Ureter (tissue), 1 donor: ENCODE results near the gene KIAA1755. TPM values are rescaled to one million over a fixed set of nuclear protein-coding genes. Genes with fewer than 3 reads are reported as not detected.

ENCODE experiments used
- DNase-seq: peaks from one replicate; pipeline ENCODE4 v3.0.0-alpha.2; 2020; ENCODE audit warnings: low spot score
- total RNA-seq: library from RNA; stranded (reverse); gene quantifications from one replicate; pipeline ENCODE4 v1.2.4, GENCODE V29; 2023
- donor health status: DM: yes; HTN: yes; CAD: no.

Gene KIAA1755
- total RNA-seq, 1 donor from 2014 or later = 3.9 TPM

DNA sequence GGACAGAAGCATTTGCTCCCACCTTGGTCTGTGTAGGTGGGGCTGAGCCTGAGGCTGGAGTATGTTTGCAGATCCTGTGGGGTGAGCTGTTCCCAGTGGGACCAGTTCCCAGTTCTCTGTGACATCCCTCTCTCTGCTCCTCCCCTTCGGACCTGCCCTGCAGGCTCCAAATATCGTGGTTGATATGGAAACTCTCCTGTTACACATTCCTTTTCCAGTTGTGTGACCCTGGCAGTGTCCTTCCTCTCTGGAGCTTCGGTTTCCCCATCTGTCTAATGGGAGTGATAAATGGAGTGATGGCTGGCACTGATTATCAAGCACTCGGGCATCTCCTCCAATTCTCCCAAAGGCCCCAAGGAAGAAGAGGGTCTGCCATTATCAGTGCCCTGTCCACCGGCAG is 79.8 kb downstream of the KIAA1755 start:
- no peak for DNase-seq

DNA sequence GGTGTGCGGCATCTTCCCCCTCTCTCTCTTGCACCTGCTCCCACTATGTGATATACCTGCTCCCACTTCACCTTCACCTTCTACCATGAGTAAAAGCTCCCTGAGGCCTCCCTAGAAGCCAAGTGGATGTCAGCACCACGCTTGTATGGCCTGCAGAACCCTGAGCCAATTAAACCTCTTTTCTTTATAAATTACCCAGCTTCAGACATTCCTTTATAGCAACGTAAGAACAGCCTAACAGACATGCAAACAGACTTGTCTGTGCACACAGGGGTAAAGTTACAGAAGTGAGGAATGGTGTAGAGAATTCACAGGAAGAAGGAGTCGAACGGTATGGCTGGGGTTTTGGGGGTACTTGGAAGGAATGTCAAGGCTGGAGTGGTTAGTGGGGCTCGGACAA is 80.7 kb downstream of the KIAA1755 start:
- no peak for DNase-seq

DNA sequence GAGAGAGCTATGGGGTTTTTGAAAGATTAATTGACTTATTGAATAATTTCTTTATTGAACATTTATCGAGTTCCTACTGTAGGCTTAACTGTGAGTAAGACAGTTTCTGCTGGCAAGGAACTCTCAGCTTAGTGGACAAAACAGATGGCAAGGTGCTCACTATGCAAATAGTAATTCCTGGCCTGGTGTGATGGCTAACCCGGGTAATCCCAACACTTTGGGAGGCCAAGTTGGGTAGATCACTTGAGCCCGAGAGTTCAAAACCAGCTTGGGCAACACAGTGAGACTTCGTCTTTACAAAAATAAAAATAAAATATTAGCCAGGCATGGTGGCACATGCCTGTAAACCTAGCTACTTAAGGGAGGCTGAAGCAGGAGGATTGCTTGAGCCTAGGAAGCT is 82.0 kb downstream of the KIAA1755 start:
- DNase-seq = no peak

DNA sequence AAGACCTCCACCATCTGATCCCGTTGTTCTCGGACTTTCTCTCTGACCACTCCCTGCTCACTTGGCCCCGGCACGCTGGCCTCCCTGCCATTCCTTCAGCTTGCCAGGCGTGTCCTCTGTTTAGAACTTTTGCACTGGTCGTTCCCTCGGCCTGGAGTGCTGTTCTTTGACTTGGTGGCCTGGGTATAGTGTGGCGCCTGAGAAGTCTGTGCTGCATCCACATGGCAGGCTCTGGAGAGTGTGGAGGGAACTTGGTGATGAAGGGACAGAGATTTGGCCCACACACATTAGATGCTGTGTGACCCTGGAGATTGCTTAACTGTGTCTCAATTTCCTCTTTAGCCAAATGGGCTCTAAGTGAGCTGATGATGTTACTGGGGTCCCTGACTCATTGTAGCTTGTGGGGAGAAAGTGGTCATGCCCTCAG is 82.5 kb downstream of the KIAA1755 start:
- DNase-seq = no peak

DNA sequence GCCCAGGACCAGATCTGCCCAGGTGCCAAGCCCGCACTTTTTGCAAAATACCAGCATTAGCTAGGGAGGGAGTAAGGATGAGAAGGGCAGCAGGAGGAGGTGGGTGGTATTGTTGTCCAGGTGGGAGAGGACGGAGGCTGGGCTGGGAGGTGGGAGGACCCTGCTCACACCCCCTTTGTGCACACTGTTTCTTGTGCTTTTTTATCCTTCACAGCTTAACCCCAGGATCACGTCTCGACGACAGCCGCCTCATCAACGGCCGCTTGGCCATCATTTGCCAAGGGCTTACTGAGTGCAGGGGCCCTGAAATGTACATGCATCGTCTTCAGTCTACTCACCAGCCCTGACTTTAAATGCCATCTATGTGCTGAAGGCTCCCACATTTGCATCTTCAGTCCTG is 83.3 kb downstream of the KIAA1755 start:
- no peak for DNase-seq

DNA sequence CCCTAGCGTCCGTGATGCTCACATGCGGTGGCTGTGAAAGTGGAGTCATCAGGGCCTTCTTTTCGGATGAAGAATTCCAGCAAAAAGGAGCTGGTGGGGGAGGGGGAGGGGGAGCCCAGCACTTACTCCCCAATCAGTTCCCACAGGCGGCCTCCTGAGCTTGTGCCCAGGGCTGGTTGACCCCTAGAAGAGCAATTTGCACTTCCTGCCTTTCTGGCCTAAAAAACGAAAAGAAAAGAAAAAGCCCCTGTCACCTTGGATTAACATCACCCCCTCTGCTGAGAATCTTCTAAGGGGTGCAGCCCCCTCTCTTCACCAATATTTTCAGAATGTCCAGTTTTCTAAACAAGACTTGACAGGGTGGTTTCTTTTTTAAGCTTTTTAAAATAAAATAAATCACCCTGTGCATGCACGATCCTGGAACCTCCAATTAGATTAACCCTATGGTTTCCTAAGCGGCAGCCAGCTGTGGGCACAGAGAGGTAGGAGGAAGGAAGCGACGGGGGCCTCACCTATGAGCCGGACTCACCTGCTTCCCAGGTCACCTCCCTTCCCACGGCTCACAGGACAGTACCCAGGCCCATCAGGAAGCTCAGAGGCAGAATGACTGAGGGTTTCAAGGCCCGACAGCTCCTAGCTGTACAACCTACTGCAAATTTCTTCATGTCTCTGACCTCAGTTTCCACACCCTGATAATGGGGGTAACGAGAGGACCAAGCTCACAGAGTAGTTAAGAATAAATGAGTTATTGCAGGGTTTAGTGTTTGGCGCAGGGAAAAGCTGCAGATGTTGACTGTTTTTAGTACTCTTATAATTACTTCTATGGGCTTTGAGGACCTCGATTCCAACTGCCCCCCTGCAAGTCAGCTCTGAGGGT is 85.0 kb downstream of the KIAA1755 start:
- no peak for DNase-seq

DNA sequence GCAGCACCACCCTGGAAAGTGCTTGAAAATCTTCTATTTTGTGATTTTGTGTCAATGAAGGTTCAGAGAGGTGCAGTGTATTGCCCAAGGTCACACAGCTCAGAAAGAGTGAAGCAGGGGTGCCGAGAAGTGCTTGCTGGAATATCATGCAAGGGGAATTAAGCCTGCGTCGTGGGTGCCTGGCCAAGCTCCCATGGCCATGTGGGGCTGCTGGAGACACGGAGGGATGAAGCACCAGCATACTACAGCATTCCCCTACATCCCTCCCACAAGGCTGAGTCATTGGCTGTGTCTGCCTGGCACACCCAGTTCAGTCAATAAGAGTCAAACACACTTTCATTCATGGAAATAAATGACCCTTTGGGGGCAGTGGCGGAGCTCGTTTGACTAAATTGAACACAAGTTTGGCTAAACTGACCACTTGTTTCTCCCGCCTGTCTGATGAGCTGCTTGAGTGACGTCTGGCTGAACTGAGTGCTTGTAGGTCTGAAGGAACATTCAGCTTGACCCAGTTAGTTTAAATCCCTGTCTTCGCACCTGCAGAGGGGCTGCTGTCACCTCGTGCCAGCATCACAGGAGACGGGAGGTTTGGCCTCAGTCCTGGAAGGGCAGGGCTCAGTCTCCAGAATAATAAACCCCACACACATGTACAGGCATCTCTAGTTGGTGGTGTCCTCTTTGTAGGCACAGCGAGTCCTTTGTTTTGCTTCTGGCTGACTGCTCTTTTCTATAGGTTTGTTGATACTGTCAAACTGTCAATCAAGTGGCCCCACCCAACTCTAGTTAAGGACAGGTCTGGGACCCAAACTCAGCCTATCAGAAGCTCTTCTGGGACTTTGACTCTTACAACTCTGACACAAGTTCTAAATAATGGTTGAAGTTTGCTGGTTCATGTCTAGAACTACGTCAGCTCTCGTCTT is 87.0 kb downstream of the KIAA1755 start:
- no peak for DNase-seq

DNA sequence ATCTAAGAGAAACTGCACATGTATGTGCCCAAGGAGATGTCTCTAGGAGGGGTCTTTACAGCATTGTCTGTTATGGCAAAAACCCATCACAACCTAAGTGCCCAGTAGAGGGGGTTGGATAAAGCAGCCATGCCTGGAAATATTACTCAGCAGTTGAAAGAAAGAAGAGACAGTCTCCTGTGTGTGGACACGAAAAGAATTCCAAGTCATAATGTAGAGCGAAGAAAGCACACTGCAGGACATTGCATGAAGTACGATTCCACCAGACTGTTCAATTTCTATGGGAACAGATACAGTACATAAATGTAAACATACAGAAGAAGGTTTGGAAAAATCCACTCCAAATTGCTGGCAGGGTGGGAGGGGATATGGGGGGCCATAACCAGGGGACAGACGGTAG is 88.1 kb downstream of the KIAA1755 start:
- no peak for DNase-seq

DNA sequence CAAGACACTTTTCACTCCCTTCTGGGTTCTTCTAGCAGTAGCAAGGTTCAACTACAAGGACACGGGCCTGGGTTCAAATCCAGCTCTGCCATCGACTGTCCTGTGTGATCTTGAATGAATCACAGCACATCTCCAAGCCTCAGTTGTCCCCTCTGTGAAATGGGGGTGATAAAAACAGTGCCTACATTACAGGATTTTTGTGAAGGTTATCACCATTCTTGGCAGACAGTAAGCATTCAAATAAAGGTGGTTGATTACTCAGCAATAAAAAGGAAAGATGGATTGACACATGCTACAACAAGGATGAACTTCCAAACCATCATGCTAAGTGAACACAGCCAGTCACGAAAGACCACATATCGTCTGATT is 88.9 kb downstream of the KIAA1755 start:
- DNase-seq = no peak

DNA sequence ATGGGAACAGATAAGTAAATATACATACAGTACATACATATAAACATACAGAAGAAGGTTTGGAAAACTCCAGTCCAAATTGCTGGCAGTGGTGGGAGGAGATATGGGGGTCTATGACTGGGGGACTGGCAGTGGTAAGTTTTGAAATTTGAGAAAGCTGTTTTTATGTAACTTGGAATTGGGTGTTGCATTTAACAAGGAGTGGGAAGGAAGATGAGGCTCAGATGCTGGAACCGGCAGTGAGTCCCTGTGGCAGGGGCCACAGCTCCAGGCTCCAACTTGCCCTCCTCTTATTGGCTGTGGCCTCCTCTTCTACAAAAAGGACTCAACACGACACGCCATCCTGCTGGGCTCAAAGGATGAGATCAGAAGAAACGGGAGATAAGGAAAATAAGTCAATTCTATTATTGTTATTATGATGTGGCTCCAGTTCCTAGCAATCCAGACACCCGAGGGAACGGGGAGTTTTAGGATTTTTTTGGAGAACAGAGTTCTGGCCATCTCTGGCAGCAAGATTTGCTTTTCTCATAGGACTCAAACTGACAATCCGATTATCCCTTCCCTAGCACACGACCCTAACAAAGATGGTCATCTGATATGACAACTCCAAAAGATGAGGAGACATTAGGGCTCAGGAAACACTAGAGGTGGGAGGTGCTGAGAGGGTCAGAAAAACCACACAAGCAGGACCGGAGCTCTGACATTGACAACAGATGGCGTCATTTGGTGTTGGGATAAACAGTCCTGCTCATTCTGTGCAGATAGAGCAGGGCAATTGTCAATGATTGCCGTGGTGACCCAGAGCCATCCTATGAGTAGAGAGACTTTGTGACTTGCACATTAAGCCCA is 89.5 kb downstream of the KIAA1755 start:
- DNase-seq = no peak

DNA sequence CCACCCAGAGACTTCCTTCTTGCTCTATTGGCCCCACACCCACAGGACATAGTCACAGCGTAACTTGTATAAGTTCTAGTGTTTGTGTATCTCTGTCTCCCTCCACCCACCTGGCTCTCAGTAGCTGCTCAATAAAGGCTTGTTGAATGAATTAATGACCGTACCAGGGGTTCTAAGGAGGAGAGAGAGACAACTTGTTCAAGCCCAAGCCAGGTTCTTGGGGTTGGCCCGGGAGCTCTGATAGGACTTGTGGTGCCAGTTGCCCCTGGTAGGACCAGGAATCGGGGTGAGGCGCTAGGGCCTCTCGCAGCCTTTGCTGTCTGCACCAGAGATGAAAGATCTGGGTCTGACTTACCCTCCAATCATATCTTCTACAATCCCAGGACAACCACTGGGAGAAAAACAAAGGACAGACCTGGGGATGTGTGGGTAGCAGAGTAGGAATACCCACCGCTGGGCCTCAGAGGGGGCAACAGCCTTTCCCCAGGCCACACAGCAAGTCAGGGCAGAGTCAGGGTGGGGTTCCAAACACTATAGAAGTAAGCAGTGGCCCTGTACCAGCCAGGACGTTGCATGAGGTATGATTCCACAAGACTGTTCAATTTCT is 90.2 kb downstream of the KIAA1755 start:
- DNase-seq = no peak

DNA sequence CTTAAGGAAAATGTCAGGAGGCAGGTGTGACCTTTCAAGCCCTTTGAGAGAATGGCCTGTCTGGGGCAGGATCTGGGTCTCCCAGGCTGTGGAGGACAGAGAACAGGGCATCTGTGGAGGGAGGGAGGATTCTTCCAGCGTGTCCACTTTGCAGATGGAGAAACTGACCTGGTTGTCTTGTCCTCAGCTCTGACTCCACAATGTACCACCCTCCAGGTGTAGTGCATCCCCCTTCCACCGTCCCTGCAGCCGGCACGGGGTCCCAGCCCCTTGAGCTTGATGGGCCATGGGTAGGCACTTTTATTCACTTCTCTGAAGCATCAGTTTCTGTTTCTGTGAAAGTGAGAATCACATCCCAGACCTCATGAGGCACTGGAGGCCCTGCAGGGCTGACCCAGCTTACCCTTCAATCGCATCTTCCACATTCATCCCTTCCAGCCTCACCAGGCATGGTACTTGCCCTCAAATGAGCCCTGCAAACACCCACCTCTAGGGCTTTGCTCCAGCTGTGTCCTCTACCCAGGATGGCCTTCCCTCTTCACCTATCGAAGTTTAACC is 90.8 kb downstream of the KIAA1755 start:
- no peak for DNase-seq

DNA sequence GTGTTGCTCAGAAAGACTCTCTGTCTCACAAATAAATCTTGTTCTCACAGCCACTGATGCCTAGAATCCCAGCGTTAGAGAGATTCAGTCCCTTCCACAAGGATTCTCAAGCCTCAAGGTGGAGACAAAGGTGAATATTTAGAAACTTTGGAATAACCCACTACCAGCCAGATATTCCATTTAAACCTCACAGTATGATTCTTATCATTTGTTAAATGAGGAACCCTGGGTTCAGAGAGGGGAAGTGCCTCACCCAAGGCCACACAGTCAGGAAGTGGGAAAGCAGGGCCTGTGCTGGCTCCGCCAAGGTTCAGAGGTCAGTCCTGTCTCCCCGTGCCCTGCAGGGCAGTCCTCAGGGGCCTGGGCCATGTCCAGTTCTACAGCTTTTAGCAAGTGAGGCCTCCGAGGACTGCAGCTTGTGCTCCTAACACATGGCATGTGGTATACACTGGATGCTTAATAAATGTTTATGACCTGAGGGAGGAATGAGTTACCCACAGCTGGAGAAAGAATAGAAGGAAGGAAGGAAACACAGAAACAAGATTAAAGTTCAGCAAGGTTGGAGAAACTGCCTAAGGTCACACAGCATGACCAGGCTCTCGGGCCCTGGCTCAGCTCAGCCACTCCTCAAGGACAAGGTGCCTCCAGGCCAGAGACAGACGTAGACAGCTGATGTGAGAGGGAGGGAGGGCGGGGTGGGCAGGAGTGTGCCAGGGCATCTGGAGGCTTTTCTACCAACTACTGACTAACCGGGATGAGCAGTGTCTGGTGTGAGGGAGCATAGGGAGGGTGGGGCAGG is 91.5 kb downstream of the KIAA1755 start:
- DNase-seq = no peak

DNA sequence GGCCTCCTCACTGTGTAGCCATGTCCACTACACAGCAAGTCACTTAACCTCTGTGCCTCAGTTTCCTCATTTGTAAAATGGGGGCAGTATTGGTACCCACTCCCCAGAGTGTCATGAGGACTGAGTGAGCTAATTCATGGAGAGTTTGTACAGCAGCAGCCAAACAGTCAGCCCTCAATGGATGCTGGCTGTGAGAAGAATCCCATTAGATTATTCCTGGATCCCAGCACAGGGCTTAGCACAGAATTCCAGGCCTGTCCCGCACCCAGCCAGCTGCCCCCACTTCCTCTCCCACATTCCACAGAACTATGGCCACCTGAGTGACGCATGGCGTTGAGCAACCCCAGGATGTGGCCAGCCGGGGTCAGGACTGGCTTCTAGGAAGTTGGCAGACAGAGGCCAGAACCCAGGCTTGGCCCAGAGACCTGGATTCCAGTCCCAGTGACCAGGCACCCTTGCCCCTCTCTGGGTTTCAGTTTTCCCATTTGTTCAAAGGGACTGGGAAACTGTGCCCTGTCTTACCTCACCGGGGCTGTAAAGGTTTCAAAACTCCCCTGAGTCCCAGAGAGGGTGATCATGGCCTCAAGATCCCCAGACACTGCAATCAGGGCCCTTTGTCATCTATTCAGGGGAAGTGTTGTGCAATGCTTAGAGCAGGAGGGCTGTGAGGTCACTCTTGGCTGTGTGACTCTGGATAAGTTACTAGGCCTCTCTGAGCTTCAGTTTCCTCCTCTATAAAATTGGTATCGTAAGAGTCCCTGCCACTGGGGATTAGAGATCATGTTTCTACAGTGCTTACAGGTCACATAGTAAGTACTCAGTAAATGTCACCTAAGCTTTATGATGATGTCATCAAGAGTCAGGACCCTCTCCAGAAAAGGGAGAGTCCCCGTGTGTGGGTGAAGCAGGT is 92.4 kb downstream of the KIAA1755 start:
- no peak for DNase-seq

DNA sequence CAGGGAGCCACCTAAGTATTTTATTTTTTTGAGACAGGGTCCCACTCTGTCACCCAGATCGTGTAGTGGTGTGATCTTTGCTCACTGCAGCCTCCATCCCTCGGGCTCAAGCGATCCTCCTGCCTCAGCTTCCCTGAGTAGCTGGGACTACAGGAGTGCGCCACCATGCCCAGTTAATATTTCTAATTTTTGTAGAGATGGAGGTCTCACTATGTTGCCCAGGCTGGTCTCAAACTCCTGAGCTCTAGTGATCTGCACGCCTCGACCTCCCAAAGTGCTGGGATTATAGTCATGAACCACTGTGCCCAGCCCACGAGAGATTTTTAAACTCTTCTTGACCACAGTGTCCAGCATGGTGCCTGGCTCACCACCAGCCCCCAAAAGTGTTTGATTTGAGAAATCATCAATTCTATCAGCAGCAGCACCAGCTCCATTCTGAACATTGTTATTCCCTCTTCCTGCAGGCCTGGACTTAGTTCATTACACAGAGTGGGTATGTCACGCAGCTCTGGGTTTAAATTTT is 93.1 kb downstream of the KIAA1755 start:
- DNase-seq = no peak

DNA sequence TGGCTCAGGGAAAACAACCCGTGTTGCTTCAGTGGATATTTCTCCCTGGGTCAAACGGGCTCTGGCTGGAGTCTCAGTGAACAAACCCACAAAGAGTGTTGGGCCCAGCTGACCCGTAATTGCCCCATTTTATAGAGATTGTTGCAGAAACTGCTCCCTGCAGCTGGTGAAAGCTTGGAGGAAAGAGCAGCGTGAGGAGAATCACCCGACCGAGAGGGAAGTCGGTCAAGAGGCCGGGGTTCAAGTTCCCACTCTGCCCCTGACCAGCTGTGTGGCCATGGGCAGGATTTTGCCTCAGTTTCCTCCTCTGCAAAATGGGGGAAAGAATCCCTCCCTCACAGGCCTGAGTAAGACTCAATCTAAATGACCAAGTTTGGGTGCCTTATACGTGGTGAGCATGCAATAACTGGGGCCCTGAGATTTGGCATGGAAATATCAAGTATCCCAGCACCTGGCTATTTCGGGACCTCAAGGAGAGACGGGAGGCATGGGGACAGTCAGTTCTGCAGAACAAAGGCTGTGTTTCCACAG is 93.8 kb downstream of the KIAA1755 start:
- DNase-seq = no peak

DNA sequence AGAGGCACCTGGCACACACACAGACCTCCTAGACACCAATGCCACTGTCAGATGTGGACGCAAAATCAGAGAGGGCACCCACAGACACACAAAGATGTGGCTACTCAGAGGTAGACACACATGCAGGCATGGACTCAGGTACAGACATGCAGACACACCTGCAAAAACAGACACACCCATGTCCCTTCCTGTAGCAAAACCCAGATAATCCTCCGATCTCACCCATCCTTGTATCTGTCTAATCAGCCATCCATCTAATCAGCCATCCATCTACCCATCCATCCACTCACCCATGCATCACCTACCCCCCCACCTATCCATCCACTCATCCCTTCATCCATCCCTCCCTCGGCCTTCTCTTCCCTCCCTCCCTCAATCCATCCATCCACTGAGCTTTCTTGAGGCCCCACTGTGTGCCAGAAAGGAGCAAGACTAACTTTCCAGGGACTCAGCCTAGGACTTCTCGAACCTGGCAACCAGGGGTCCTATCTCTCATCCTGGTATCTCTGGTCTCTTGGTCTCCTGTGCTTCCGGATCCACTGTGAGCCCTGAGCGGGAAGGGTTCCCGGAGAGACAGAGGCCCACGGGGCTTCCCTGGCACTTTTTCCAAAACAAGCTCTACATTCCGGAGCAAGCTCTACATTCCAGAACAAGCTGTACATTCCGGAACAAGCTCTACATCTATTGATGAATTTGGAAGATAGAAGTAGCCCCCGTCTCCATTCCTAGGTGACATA is 94.4 kb downstream of the KIAA1755 start:
- DNase-seq = no peak
